Neural progenitor cell (in vitro differentiated cells): ENCODE results near the gene PAXIP1. TPM values are rescaled to one million over a fixed set of nuclear protein-coding genes. Genes with fewer than 3 reads are reported as not detected.

ENCODE experiments used
- DNase-seq: peaks from one replicate; pipeline ENCODE4 v3.0.0-alpha.2; 2016; ENCODE audit warnings: low spot score
- H2AFZ ChIP-seq: fragments of 200-600 bp; sonication (generic); replicated peaks from 2 replicates; pipeline ENCODE4 v1.6.1; 2016; ENCODE audit warnings: antibody characterized with exemption
- H3F3A ChIP-seq: fragments of 200-600 bp; sonication (generic); 2 replicates; pipeline ENCODE4 v1.6.1; 2016; ENCODE audit warnings: antibody characterized with exemption, low read depth
- H3K27ac ChIP-seq: fragments of 200-600 bp; sonication (generic); 2 replicates; pipeline ENCODE4 v1.5.1; 2016; ENCODE audit warnings: mild to moderate bottlenecking
- H3K27me3 ChIP-seq: fragments of 200-600 bp; sonication (generic); 2 replicates; pipeline ENCODE4 v1.6.1; 2016; ENCODE audit warnings: mild to moderate bottlenecking, moderate library complexity
- H3K36me3 ChIP-seq: fragments of 200-600 bp; sonication (generic); 2 replicates; pipeline ENCODE4 v1.5.1; 2016
- H3K4me1 ChIP-seq: fragments of 200-600 bp; sonication (generic); 2 replicates; pipeline ENCODE4 v1.6.1; 2016; ENCODE audit warnings: mixed run types
- H3K4me2 ChIP-seq: fragments of 200-600 bp; sonication (generic); 2 replicates; pipeline ENCODE4 v1.6.1; 2016
- H3K4me3 ChIP-seq: fragments of 200-600 bp; sonication (generic); 2 replicates; pipeline ENCODE4 v1.5.1; 2016
- H3K79me2 ChIP-seq: fragments of 200-600 bp; sonication (generic); 2 replicates; pipeline ENCODE4 v1.6.1; 2016; ENCODE audit warnings: low read depth
- H3K9ac ChIP-seq: fragments of 200-600 bp; sonication (generic); 2 replicates; pipeline ENCODE4 v1.6.1; 2016
- H3K9me3 ChIP-seq: fragments of 200-600 bp; sonication (generic); 2 replicates; pipeline ENCODE4 v1.5.1; 2016; ENCODE audit warnings: low read depth
- H4K20me1 ChIP-seq: fragments of 200-600 bp; sonication (generic); 2 replicates; pipeline ENCODE4 v1.6.1; 2016; ENCODE audit warnings: low read depth
- H3K27ac Mint-ChIP-seq: 3 replicates; pipeline ENCODE4 v1.8.0; 2021; ENCODE audit warnings: mixed read lengths
- H3K27me3 Mint-ChIP-seq: 2 replicates; pipeline ENCODE4 v1.8.0; 2022; ENCODE audit warnings: low read depth, mild to moderate bottlenecking, inconsistent platforms, moderate library complexity, mixed read lengths; ENCODE audit not compliant: insufficient read depth
- H3K36me3 Mint-ChIP-seq: 3 replicates; pipeline ENCODE4 v1.8.0; 2021; ENCODE audit warnings: mixed read lengths
- H3K4me1 Mint-ChIP-seq: 3 replicates; pipeline ENCODE4 v1.8.0; 2021; ENCODE audit warnings: mixed read lengths
- H3K4me3 Mint-ChIP-seq: 3 replicates; pipeline ENCODE4 v1.8.0; 2021; ENCODE audit warnings: mild to moderate bottlenecking, moderate library complexity, mixed read lengths
- H3K9me3 Mint-ChIP-seq: 3 replicates; pipeline ENCODE4 v1.8.0; 2020; ENCODE audit warnings: mixed read lengths
- CTCF ChIP-seq: fragments of 200-600 bp; sonication (generic); IDR thresholded peaks from 2 replicates; pipeline ENCODE4 v1.5.1; 2017; ENCODE audit warnings: antibody characterized with exemption, mild to moderate bottlenecking
- EZH2 ChIP-seq: fragments of 200-600 bp; sonication (generic); IDR thresholded peaks from 2 replicates; pipeline ENCODE4 v1.6.1; 2017; ENCODE audit warnings: antibody characterized with exemption, mild to moderate bottlenecking, moderate library complexity
- EZH2phosphoT487 ChIP-seq: fragments of 200-600 bp; sonication (generic); IDR thresholded peaks from 2 replicates; pipeline ENCODE4 v1.6.1; 2017; ENCODE audit warnings: antibody characterized with exemption
- total RNA-seq: library from RNA; depleted of rRNA; stranded (reverse); fragments of >200 nt; gene quantifications from 2 replicates; pipeline ENCODE4 v1.2.3, GENCODE V29; 2015; ENCODE audit warnings: low replicate concordance

The PAXIP1 gene
- total RNA-seq, 1 donor from 2014 or later, result 26.1 TPM

GRCh38 chr7:154917808-154918160, 85.1 kb downstream of the PAXIP1 start:
- Histone ChIP-seq H3K4me2 (no peak overlapping the region), H3F3A (no peaks in the 10 kb centered on the region), H4K20me1 (no peaks in the 10 kb centered on the region), H3K27me3 (peaks cover 13% of the 10 kb centered on the region), H3K4me3 (no peak overlapping the region), H3K4me1 (no peaks in the 10 kb centered on the region), H3K9me3 (no peaks in the 10 kb centered on the region), H3K27ac (no peak overlapping the region), H3K36me3 (no peaks in the 10 kb centered on the region), H3K79me2 (no peaks in the 10 kb centered on the region), H3K9ac (no peak overlapping the region), H2AFZ (no peak overlapping the region)
- TF ChIP-seq CTCF, result no peak
- no peak for TF ChIP-seq EZH2
- no peak for TF ChIP-seq EZH2phosphoT487
- no peak for DNase-seq
- Mint-ChIP-seq H3K27me3 (peaks cover 6% of the 10 kb centered on the region), H3K4me1 (peaks cover 4% of the 10 kb centered on the region), H3K36me3 (no peaks in the 10 kb centered on the region), H3K4me3 (no peak overlapping the region), H3K27ac (no peak overlapping the region), H3K9me3 (no peaks in the 10 kb centered on the region)

GRCh38 chr7:154916856-154917807, 85.8 kb downstream of the PAXIP1 start:
- no peaks in the 10 kb centered on the region for H3K9me3 ChIP-seq
- no peaks in the 10 kb centered on the region for H3K36me3 ChIP-seq
- H2AFZ ChIP-seq, result no peak overlapping the region
- Mint-ChIP-seq H3K36me3 (no peaks in the 10 kb centered on the region), H3K4me3 (no peak overlapping the region), H3K27ac (no peak overlapping the region), H3K27me3 (peaks cover 5% of the 10 kb centered on the region), H3K9me3 (peaks cover 3% of the 10 kb centered on the region), H3K4me1 (peaks cover 4% of the 10 kb centered on the region)
- peaks cover 13% of the 10 kb centered on the region for H3K27me3 ChIP-seq
- no peak for TF ChIP-seq CTCF
- no peak for TF ChIP-seq EZH2
- TF ChIP-seq EZH2phosphoT487, result no peak
- H3K4me1 ChIP-seq, result no peaks in the 10 kb centered on the region
- H4K20me1 ChIP-seq, result no peaks in the 10 kb centered on the region
- DNase-seq, result no peak
- H3K27ac ChIP-seq, result no peak overlapping the region
- H3K79me2 ChIP-seq, result no peaks in the 10 kb centered on the region
- H3K4me2 ChIP-seq, result no peak overlapping the region
- H3K4me3 ChIP-seq, result no peak overlapping the region
- no peaks in the 10 kb centered on the region for H3F3A ChIP-seq
- no peak overlapping the region for H3K9ac ChIP-seq

DNA sequence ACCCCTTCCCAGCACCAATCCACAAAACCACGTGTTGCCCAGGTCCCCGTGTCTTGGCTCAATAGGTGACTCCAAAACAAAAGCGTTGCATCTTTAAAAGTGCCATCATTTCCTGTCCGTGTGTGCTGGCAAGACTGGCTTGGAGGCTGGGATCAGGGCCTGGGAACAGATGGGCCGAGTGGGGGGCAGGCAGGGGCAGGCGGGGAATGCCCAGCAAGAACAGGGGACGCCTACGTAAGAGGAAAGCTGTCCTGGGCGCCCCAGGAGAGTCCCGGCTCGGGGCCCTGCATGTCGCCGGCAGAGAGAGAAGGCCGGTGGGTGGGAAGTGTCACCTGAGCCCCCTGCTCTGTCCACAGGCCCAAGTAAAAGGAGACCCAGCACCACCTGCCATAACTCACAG, 86.5 kb downstream of the PAXIP1 start:
- H3K9me3 Mint-ChIP-seq, result peaks cover 5% of the 10 kb centered on the region
- Histone ChIP-seq H3K4me2 (no peak overlapping the region), H3K9ac (no peak overlapping the region), H3K27me3 (peaks cover 13% of the 10 kb centered on the region), H3F3A (no peaks in the 10 kb centered on the region), H3K9me3 (no peaks in the 10 kb centered on the region), H2AFZ (no peak overlapping the region), H3K4me3 (no peak overlapping the region), H3K36me3 (no peaks in the 10 kb centered on the region), H3K27ac (no peak overlapping the region), H4K20me1 (no peaks in the 10 kb centered on the region), H3K4me1 (no peaks in the 10 kb centered on the region), H3K79me2 (no peaks in the 10 kb centered on the region)
- H3K27me3 Mint-ChIP-seq, result peaks cover 4% of the 10 kb centered on the region
- H3K4me1 Mint-ChIP-seq, result peaks cover 4% of the 10 kb centered on the region
- no peak overlapping the region for H3K4me3 Mint-ChIP-seq
- H3K36me3 Mint-ChIP-seq, result no peaks in the 10 kb centered on the region
- H3K27ac Mint-ChIP-seq, result no peak overlapping the region
- TF ChIP-seq EZH2 (no peak), CTCF (no peak), EZH2phosphoT487 (no peak)
- DNase-seq, result no peak
